ENCODE results near the gene SYN1. TPM values are rescaled to one million over a fixed set of nuclear protein-coding genes. Genes with fewer than 3 reads are reported as not detected.

The SYN1 gene
- total RNA-seq, 1 donor from 2014 or later = 2.9 TPM

DNA sequence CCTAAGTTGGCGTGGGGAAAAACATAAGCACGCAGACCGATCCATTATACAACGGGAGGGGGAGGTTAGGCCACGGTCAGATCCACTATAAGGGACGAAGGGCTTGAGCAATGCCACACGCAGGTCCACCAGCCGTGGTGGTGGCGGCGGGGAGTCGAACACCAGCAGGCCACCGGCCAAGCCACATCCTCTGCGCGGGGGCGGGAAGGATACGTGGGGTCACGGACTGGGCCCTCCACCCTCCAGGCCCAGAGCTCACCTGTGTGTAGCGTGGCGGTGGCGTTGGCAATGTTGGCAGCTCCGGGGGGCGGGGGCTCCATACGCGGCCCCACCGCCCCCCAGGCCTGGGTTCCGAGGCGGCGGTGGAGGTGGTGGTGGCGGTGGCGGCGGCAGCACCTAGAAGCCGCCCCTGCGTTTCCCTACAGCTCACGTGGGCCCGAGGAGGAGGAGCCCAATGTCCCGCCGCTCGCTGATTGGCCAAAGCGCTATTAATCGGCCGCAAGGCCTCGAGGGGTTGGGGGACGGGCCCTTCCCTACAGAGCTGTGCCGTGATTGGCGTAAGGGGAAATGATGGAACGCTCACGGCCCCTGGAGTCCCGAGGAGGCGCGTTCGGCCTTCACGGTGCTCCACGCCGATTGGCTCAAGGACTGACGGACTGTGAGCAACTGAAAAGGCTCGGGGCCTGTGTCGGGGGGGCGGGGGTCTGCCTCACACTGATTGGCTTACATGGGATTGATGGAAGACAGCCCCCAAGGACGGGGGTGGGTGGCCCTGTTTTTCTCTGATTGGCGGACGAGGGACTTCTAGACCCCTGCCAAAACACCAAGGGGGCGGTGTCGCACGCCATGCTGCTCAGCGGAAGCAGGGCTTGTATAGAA, 30.7 kb upstream of the SYN1 start, which contains the start of gene ELK1:
ELK1 (minus strand) TSS at position 400 of the 879 bp plus-strand sequence. CDS start 9,122 bp downstream, outside the sequence.
- H3K4me3 Mint-ChIP-seq (ENCODE audit: unreplicated experiment) = peak within 1 kb of the TSS; percentile 89
- H3K36me3 Mint-ChIP-seq (ENCODE audit: low read depth, unreplicated experiment) = peaks cover 12% of the 10 kb centered on the region
- peak within 1 kb of the TSS; percentile 86 for H3K27ac Mint-ChIP-seq (ENCODE audit: unreplicated experiment)
- TF ChIP-seq CTCF (IDR thresholded peaks at IDR 0.05; ENCODE audit: unreplicated experiment) = no peak
- H3K4me1 Mint-ChIP-seq (ENCODE audit: unreplicated experiment) = peaks cover 19% of the 10 kb centered on the region
- no peaks in the 10 kb centered on the region for H3K9me3 Mint-ChIP-seq (ENCODE audit: unreplicated experiment)
- peaks cover 1% of the 10 kb centered on the region for H3K27me3 Mint-ChIP-seq (ENCODE audit: unreplicated experiment)
- peak; percentile 81 for DNase-seq (ENCODE audit: low spot score)

DNA sequence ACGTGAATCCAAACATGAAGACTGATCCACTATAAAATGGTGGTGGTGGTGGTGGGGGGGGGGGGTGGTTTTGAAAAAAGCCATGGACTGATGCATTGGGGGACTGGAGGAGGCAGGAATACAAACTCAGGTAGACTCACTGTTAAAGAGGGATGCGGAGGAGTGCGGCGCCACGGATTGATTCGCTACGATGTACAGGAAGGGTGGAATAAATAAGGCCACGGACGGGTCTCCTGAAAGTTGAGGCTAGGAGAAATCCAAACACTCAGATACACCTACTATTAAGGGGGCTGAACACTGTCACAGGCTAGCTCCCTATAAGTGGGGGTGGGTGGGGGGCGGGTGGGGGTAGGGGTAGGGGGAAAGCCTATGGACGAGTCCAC, 30.1 kb upstream of the SYN1 start:
- Mint-ChIP-seq H3K4me1 (ENCODE audit: unreplicated experiment) (peaks cover 19% of the 10 kb centered on the region), H3K27me3 (ENCODE audit: unreplicated experiment) (peaks cover 4% of the 10 kb centered on the region), H3K36me3 (ENCODE audit: low read depth, unreplicated experiment) (peaks cover 12% of the 10 kb centered on the region), H3K4me3 (ENCODE audit: unreplicated experiment) (peak overlapping the region; percentile 89), H3K9me3 (ENCODE audit: unreplicated experiment) (no peaks in the 10 kb centered on the region), H3K27ac (ENCODE audit: unreplicated experiment) (peak overlapping the region; percentile 86)
- no peak for DNase-seq (ENCODE audit: low spot score)
- TF ChIP-seq CTCF (IDR thresholded peaks at IDR 0.05; ENCODE audit: unreplicated experiment) = no peak

DNA sequence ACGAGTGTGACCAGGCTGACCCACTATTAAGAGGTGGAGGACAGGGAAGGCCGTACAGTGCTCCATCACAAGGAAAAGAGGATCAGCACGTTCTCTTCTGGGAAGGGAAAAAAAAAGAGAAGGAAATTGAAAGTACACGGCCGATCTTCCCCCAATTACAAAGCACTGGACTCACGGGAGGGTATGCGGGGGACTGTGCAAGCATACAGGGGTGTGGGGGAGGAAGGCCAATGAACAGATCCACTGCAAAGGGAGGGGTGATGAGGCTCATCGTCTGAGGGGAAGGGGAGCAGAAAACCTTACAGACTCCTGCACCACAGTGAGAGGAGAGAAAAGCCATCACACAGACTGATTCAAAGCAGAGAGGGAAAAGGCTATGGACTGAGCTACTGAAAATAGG, 29.6 kb upstream of the SYN1 start:
- peaks cover 12% of the 10 kb centered on the region for H3K36me3 Mint-ChIP-seq (ENCODE audit: low read depth, unreplicated experiment)
- peaks cover 19% of the 10 kb centered on the region for H3K4me1 Mint-ChIP-seq (ENCODE audit: unreplicated experiment)
- DNase-seq (ENCODE audit: low spot score) = no peak
- TF ChIP-seq CTCF (IDR thresholded peaks at IDR 0.05; ENCODE audit: unreplicated experiment) = no peak
- peak overlapping the region; percentile 86 for H3K27ac Mint-ChIP-seq (ENCODE audit: unreplicated experiment)
- H3K4me3 Mint-ChIP-seq (ENCODE audit: unreplicated experiment) = peak overlapping the region; percentile 89
- H3K9me3 Mint-ChIP-seq (ENCODE audit: unreplicated experiment) = no peaks in the 10 kb centered on the region
- peaks cover 4% of the 10 kb centered on the region for H3K27me3 Mint-ChIP-seq (ENCODE audit: unreplicated experiment)

DNA sequence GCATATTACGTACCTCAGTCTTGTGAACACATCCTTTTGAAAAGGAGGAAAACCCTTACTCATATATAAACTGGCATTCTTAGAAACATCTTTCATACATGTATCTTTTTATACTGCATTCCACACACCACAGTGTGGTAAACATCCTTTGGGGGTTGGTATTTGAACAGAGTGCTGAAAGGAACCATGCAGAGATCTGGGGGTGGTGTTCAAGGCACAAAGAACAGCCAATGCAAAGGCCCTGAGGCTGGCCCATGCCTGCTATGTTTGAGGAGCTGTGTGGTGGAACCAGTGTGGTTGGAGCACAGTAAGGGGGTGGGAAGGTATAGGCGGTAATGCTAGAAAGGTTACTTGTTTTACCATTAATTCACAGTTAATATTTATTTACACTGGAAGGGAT, 28.7 kb upstream of the SYN1 start:
- Mint-ChIP-seq H3K4me1 (ENCODE audit: unreplicated experiment) (peaks cover 19% of the 10 kb centered on the region), H3K9me3 (ENCODE audit: unreplicated experiment) (no peaks in the 10 kb centered on the region), H3K36me3 (ENCODE audit: low read depth, unreplicated experiment) (peaks cover 12% of the 10 kb centered on the region), H3K4me3 (ENCODE audit: unreplicated experiment) (peak overlapping the region; percentile 74), H3K27me3 (ENCODE audit: unreplicated experiment) (peaks cover 4% of the 10 kb centered on the region), H3K27ac (ENCODE audit: unreplicated experiment) (no peak overlapping the region)
- TF ChIP-seq CTCF (IDR thresholded peaks at IDR 0.05; ENCODE audit: unreplicated experiment) = no peak
- no peak for DNase-seq (ENCODE audit: low spot score)

DNA sequence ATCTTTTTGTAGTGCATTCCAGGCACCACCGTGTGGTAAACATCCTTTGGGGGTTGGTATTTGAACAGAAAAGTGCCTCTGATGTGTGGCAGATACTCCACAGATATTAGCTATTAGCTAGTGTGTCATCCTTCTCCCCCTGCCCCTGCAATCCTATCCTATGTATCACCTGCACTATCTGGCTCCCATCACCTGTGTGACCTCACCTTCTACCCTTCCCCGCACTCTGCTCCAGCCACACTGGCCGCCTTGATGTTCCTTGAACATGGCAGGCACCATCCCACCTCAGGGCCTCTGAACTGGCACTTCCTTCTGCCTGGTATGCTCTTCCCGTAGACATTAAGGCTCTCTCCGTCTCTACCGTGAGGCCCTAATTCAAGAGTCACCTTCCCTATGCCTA, 27.0 kb upstream of the SYN1 start:
- peak overlapping the region; percentile 80 for H3K4me3 Mint-ChIP-seq (ENCODE audit: unreplicated experiment)
- TF ChIP-seq CTCF (IDR thresholded peaks at IDR 0.05; ENCODE audit: unreplicated experiment) = no peak
- H3K36me3 Mint-ChIP-seq (ENCODE audit: low read depth, unreplicated experiment) = peaks cover 4% of the 10 kb centered on the region
- peaks cover 4% of the 10 kb centered on the region for H3K27me3 Mint-ChIP-seq (ENCODE audit: unreplicated experiment)
- H3K4me1 Mint-ChIP-seq (ENCODE audit: unreplicated experiment) = peaks cover 19% of the 10 kb centered on the region
- no peak for DNase-seq (ENCODE audit: low spot score)
- no peak overlapping the region for H3K27ac Mint-ChIP-seq (ENCODE audit: unreplicated experiment)
- no peaks in the 10 kb centered on the region for H3K9me3 Mint-ChIP-seq (ENCODE audit: unreplicated experiment)
